Central memory CD4-positive, alpha-beta T cell (primary cell): Measurements from ENCODE around the gene OSBPL8.
"Not testable (repeated sequence)": the region's sequence is repeated elsewhere in the genome, so short reads cannot be mapped to it uniquely, and the experiment has no call there.

Source experiments
- DNase-seq: peaks from one replicate; pipeline ENCODE4 v3.0.0; 2022

The OSBPL8 gene

GRCh38 chr12:76520348-76520747 is 39.2 kb downstream of the OSBPL8 start:
- DNase-seq = no peak

GRCh38 chr12:76519538-76519937 is 40.0 kb downstream of the OSBPL8 start:
- no peak for DNase-seq

- DNase-seq = no peak
Measured at GRCh38 chr12:76518699-76519098, 40.9 kb downstream of the OSBPL8 start.

GRCh38 chr12:76515271-76515670 is 44.3 kb downstream of the OSBPL8 start:
- DNase-seq = no peak

GRCh38 chr12:76511116-76511716 is 48.4 kb downstream of the OSBPL8 start:
- DNase-seq = not testable (repeated sequence)

GRCh38 chr12:76508128-76508980 is 51.2 kb downstream of the OSBPL8 start:
- no peak for DNase-seq

GRCh38 chr12:76506149-76506548 is 53.4 kb downstream of the OSBPL8 start:
- no peak for DNase-seq

GRCh38 chr12:76505050-76505449 is 54.5 kb downstream of the OSBPL8 start:
- no peak for DNase-seq

GRCh38 chr12:76504606-76505005 is 55.0 kb downstream of the OSBPL8 start:
- DNase-seq = no peak

GRCh38 chr12:76503957-76504356 is 55.6 kb downstream of the OSBPL8 start:
- no peak for DNase-seq

- DNase-seq = no peak
Measured at GRCh38 chr12:76501390-76501789, 58.2 kb downstream of the OSBPL8 start.

- not testable (repeated sequence) for DNase-seq
Measured at GRCh38 chr12:76499136-76499535, 60.4 kb downstream of the OSBPL8 start.

GRCh38 chr12:76495556-76495955 is 64.0 kb downstream of the OSBPL8 start:
- no peak for DNase-seq

- no peak for DNase-seq
Measured at GRCh38 chr12:76491292-76491691, 68.3 kb downstream of the OSBPL8 start.

GRCh38 chr12:76490763-76491162 is 68.8 kb downstream of the OSBPL8 start:
- DNase-seq = no peak

GRCh38 chr12:76489737-76490136 is 69.8 kb downstream of the OSBPL8 start:
- DNase-seq = no peak

- no peak for DNase-seq
Measured at GRCh38 chr12:76486011-76486410, 73.6 kb downstream of the OSBPL8 start.

GRCh38 chr12:76480796-76481195 is 78.8 kb downstream of the OSBPL8 start:
- no peak for DNase-seq

- DNase-seq = no peak
Measured at GRCh38 chr12:76478045-76478444, 81.5 kb downstream of the OSBPL8 start.

GRCh38 chr12:76472862-76473261 is 86.7 kb downstream of the OSBPL8 start:
- DNase-seq = not testable (repeated sequence)

- DNase-seq = no peak
Measured at GRCh38 chr12:76471579-76471978, 88.0 kb downstream of the OSBPL8 start.

GRCh38 chr12:76470028-76470939 is 89.3 kb downstream of the OSBPL8 start:
- no peak for DNase-seq

- DNase-seq = no peak
Measured at GRCh38 chr12:76464631-76465166, 94.9 kb downstream of the OSBPL8 start.
